Mesenchymal stem cell (in vitro differentiated cells and primary cell): Measurements from ENCODE around the gene MUC5B.
"Not testable (repeated sequence)": the region's sequence is repeated elsewhere in the genome, so short reads cannot be mapped to it uniquely, and the experiment has no call there.

Source experiments
- DNase-seq: peaks from one replicate; pipeline ENCODE4 v3.0.0-alpha.2; 2013
- H2AFZ ChIP-seq: one replicate; pipeline ENCODE4 v1.6.1; 2013; ENCODE audit warnings: low read depth, mild to moderate bottlenecking, control low read depth, inconsistent platforms, low read length, moderate library complexity
- H2AK5ac ChIP-seq: 2 replicates; pipeline ENCODE4 v1.6.1; 2013; ENCODE audit warnings: low read length, moderate library complexity, mild to moderate bottlenecking, inconsistent platforms; ENCODE audit not compliant: severe bottlenecking
- H2BK120ac ChIP-seq: one replicate; pipeline ENCODE4 v1.6.1; 2013; ENCODE audit warnings: low read depth, mild to moderate bottlenecking, inconsistent platforms, low read length, moderate library complexity
- H2BK12ac ChIP-seq, 2 experiments: one replicate each; pipeline ENCODE4 v1.6.1; 2013; ENCODE audit warnings: inconsistent platforms in 2 of 2, low read length in 2 of 2, mild to moderate bottlenecking in 2 of 2, moderate library complexity in 2 of 2, control low read depth in 1 of 2
- H2BK15ac ChIP-seq: one replicate; pipeline ENCODE4 v1.6.1; 2013; ENCODE audit warnings: mild to moderate bottlenecking, low read depth, inconsistent platforms; ENCODE audit not compliant: poor library complexity, severe bottlenecking
- H2BK5ac ChIP-seq: 2 replicates; pipeline ENCODE4 v1.6.1; 2013; ENCODE audit warnings: low read depth, mild to moderate bottlenecking, low read length, control low read depth, inconsistent platforms; ENCODE audit not compliant: poor library complexity, severe bottlenecking
- H3K14ac ChIP-seq, 2 experiments: one replicate each; pipeline ENCODE4 v1.6.1; 2013; ENCODE audit warnings: inconsistent platforms in 2 of 2, low read length in 2 of 2, control low read depth in 1 of 2, mild to moderate bottlenecking in 1 of 2, moderate library complexity in 1 of 2
- H3K18ac ChIP-seq, 2 experiments: one replicate each; pipeline ENCODE4 v1.6.1; 2013; ENCODE audit warnings: inconsistent platforms in 2 of 2, low read length in 2 of 2, control low read depth in 1 of 2, low read depth in 1 of 2, mild to moderate bottlenecking in 1 of 2
- H3K23ac ChIP-seq, 2 experiments: one replicate each; pipeline ENCODE4 v1.6.1; 2013; ENCODE audit warnings: inconsistent platforms in 2 of 2, low read length in 2 of 2, mild to moderate bottlenecking in 2 of 2, moderate library complexity in 2 of 2, control low read depth in 1 of 2
- H3K27ac ChIP-seq: 2 replicates; pipeline ENCODE4 v1.5.1; 2013; ENCODE audit warnings: mild to moderate bottlenecking, moderate library complexity, low read length, control low read depth, inconsistent platforms; ENCODE audit not compliant: poor library complexity, severe bottlenecking
- H3K27me3 ChIP-seq, 2 experiments: 2 replicates each; pipeline versions ENCODE4 v1.6.1 to v1.7.0; 2013; ENCODE audit warnings: low read length in 2 of 2, mild to moderate bottlenecking in 2 of 2, moderate library complexity in 2 of 2, control low read depth in 1 of 2, inconsistent platforms in 1 of 2; ENCODE audit not compliant: control insufficient read depth in 1 of 2, insufficient read depth in 1 of 2
- H3K36me3 ChIP-seq, 2 experiments: 2 replicates each; pipeline versions ENCODE4 v1.6.1 to v1.7.0; 2013; ENCODE audit warnings: low read length in 2 of 2, control low read depth in 1 of 2, inconsistent platforms in 1 of 2, low read depth in 1 of 2, mild to moderate bottlenecking in 1 of 2; ENCODE audit not compliant: insufficient read depth in 2 of 2, control insufficient read depth in 1 of 2
- H3K4ac ChIP-seq, 2 experiments: one replicate each; pipeline ENCODE4 v1.6.1; 2013; ENCODE audit warnings: inconsistent platforms in 2 of 2, low read length in 2 of 2, mild to moderate bottlenecking in 2 of 2, moderate library complexity in 2 of 2, control low read depth in 1 of 2, low read depth in 1 of 2
- H3K4me1 ChIP-seq: 2 replicates; pipeline ENCODE4 v1.6.1; 2013; ENCODE audit warnings: low read depth, low read length, control low read depth; ENCODE audit not compliant: control insufficient read depth, insufficient read depth
- H3K4me2 ChIP-seq: 2 replicates; pipeline ENCODE4 v1.6.1; 2013; ENCODE audit warnings: low read length, mild to moderate bottlenecking, inconsistent platforms; ENCODE audit not compliant: poor library complexity, severe bottlenecking
- H3K4me3 ChIP-seq, 2 experiments: 2 replicates each; pipeline versions ENCODE4 v1.5.1 to v1.7.0; 2013; ENCODE audit warnings: low read length in 2 of 2, mild to moderate bottlenecking in 2 of 2, control low read depth in 1 of 2, low read depth in 1 of 2; ENCODE audit not compliant: insufficient read depth in 1 of 2
- H3K79me1 ChIP-seq: replicated peaks from 2 replicates; pipeline ENCODE4 v1.6.1; 2013; ENCODE audit warnings: mild to moderate bottlenecking, control low read depth, low read length, inconsistent platforms; ENCODE audit not compliant: poor library complexity, severe bottlenecking
- H3K9ac ChIP-seq: 2 replicates; pipeline ENCODE4 v1.7.0; 2013; ENCODE audit warnings: mild to moderate bottlenecking, low read length, moderate library complexity
- H3K9me3 ChIP-seq: 2 replicates; pipeline ENCODE4 v1.7.0; 2013; ENCODE audit warnings: mild to moderate bottlenecking, low read length; ENCODE audit not compliant: control insufficient read depth
- H4K8ac ChIP-seq: one replicate; pipeline ENCODE4 v1.6.1; 2013; ENCODE audit warnings: inconsistent platforms, mild to moderate bottlenecking, low read length, moderate library complexity
- H4K91ac ChIP-seq: one replicate; pipeline ENCODE4 v1.6.1; 2013; ENCODE audit warnings: mild to moderate bottlenecking, low read length, inconsistent platforms
- WGBS: methylation state at CpG from one replicate; pipeline ENCODE4 v1.1.7; 2013; ENCODE audit warnings: mixed read lengths; 5-methylcytosine and 5-hydroxymethylcytosine counted together

Gene MUC5B

GRCh38 chr11:1243521-1243920 lies 20.7 kb downstream of the MUC5B start:
- not testable (repeated sequence) for H3K18ac ChIP-seq, H3K4me1 ChIP-seq, H3K4ac ChIP-seq, H2BK5ac ChIP-seq, H3K9ac ChIP-seq, H2AFZ ChIP-seq, H3K27me3 ChIP-seq, H2BK15ac ChIP-seq, H3K14ac ChIP-seq, H2BK12ac ChIP-seq, H4K91ac ChIP-seq, H3K9me3 ChIP-seq, DNase-seq, H2BK120ac ChIP-seq, H3K23ac ChIP-seq, H3K79me1 ChIP-seq, H4K8ac ChIP-seq, H3K27ac ChIP-seq, H2AK5ac ChIP-seq, H3K4me3 ChIP-seq, H3K4me2 ChIP-seq, H3K36me3 ChIP-seq
- WGBS, result 98% methylated on average over 5 of the region's 18 CpGs

- not testable (repeated sequence) for DNase-seq, H3K36me3 ChIP-seq, H2AFZ ChIP-seq, H3K4me3 ChIP-seq, H4K8ac ChIP-seq, H3K9me3 ChIP-seq, H2BK120ac ChIP-seq, H3K4me2 ChIP-seq, H3K4me1 ChIP-seq, H3K4ac ChIP-seq, H2BK5ac ChIP-seq, H3K23ac ChIP-seq, H3K79me1 ChIP-seq, H3K18ac ChIP-seq, H3K27me3 ChIP-seq, H3K9ac ChIP-seq, H2BK15ac ChIP-seq, H4K91ac ChIP-seq, H3K14ac ChIP-seq, H2BK12ac ChIP-seq, H3K27ac ChIP-seq, H2AK5ac ChIP-seq
- 75% methylated on average over 4 of the region's 9 CpGs for WGBS
Observed at GRCh38 chr11:1244557-1244956, 21.7 kb downstream of the MUC5B start.

GRCh38 chr11:1245717-1246116 lies 22.9 kb downstream of the MUC5B start:
- H3K79me1 ChIP-seq, H3K9me3 ChIP-seq, H3K23ac ChIP-seq, H2BK12ac ChIP-seq, H3K4ac ChIP-seq, H3K4me2 ChIP-seq, H3K27ac ChIP-seq, H2BK15ac ChIP-seq, H3K4me3 ChIP-seq, H3K14ac ChIP-seq, H3K27me3 ChIP-seq, H3K9ac ChIP-seq, H2AFZ ChIP-seq, H2BK5ac ChIP-seq, H3K4me1 ChIP-seq, H2BK120ac ChIP-seq, H4K8ac ChIP-seq, DNase-seq, H3K36me3 ChIP-seq, H2AK5ac ChIP-seq, H4K91ac ChIP-seq, H3K18ac ChIP-seq: not testable (repeated sequence)
- WGBS, result 89% methylated on average over 12 of the region's 14 CpGs

- H3K9me3 ChIP-seq, H2BK5ac ChIP-seq, H3K18ac ChIP-seq, H3K23ac ChIP-seq, H3K36me3 ChIP-seq, H2AFZ ChIP-seq, H2BK12ac ChIP-seq, H3K4ac ChIP-seq, H2AK5ac ChIP-seq, H3K4me1 ChIP-seq, H3K27me3 ChIP-seq, H3K4me3 ChIP-seq, DNase-seq, H4K8ac ChIP-seq, H3K4me2 ChIP-seq, H4K91ac ChIP-seq, H3K9ac ChIP-seq, H2BK120ac ChIP-seq, H2BK15ac ChIP-seq, H3K27ac ChIP-seq, H3K79me1 ChIP-seq, H3K14ac ChIP-seq: not testable (repeated sequence)
- WGBS, result 94% methylated on average over 9 of the region's 14 CpGs
Observed at GRCh38 chr11:1246301-1246700, 23.4 kb downstream of the MUC5B start.
